GM12892 (cell line): ENCODE results near the gene KCND1.

ENCODE experiments used
- DNase-seq: peaks from one replicate; pipeline ENCODE4 v3.0.0; 2011; ENCODE audit not compliant: insufficient read length
- FAIRE-seq: peaks from 2 replicates; lab custom pipeline; 2011; peaks lifted over from hg19 to GRCh38; lab: Jason Lieb, UNC
- POLR2A ChIP-seq: IDR thresholded peaks from 2 replicates; pipeline ENCODE4 v1.6.1; 2011; ENCODE audit warnings: low read depth, low read length, control low read depth
- POLR2AphosphoS5 ChIP-seq: IDR thresholded peaks from 2 replicates; pipeline ENCODE4 v1.6.1; 2011; ENCODE audit warnings: low read depth, low read length, control low read depth
- TAF1 ChIP-seq: IDR thresholded peaks from 2 replicates; pipeline ENCODE4 v1.6.1; 2011; ENCODE audit warnings: low read depth, mild to moderate bottlenecking, control low read depth, low read length, borderline replicate concordance

Gene KCND1

DNA sequence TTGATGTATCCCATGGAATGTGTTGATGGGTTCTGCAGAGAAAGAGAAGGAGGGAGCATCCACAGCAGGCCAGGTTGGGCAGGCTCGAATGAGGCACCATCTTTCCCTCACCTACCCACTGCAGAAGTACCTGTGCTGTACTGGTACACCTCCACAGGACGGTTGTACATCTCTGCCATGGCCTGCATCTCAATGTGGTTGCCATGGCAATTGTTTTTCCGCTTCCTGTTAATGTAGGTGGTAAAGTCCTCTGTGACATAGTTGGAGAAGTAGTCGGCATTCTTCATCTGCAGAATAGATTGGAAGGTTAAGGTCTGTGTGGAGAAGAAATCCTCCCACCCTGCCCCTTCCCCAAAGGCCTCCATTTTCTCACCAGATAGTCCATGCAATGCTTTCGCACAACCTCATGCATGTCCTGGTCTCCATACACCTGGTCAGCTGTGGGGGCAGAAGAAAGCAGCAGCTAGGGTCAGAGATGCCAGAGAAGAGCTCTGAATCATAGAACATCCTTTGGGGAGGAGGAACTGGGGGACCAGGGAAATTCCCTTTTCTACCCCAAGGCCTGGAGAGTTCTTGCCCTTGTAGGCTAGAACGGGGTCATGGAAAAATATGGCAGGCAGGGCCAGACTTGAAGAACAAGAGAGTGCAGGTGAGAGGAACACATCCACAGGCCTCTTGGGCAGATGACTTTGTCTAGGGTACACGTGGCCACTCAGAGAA is 36.9 kb downstream of the KCND1 start:
- no peak for TF ChIP-seq POLR2AphosphoS5
- no peak for TF ChIP-seq POLR2A
- TF ChIP-seq TAF1, result no peak
- FAIRE-seq (peak; percentile 42), DNase-seq (no peak)

DNA sequence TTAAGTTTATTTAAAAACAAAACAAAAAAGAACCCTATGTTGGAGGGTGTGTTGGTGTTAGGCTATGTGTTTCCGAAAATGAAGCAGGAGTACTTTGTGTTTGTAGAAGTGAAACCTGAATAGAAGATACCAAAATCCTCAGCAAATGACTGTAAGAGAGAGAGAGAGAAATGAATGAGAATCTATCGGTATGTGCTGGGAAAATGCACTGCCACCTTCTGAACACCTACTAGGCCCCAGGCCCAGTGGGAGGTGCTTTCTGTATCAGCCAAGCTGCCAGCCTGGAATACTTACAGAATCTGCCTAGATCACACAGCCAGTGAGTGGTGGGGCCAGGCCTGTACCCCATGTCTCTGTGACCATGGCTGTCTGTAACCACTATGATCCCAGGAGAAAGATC is 37.9 kb downstream of the KCND1 start:
- DNase-seq (no peak), FAIRE-seq (peak; percentile 82)
- TF ChIP-seq POLR2A, result no peak
- no peak for TF ChIP-seq TAF1
- TF ChIP-seq POLR2AphosphoS5, result no peak

GRCh38 chrX:48927736-48928382 is 43.8 kb downstream of the KCND1 start:
- FAIRE-seq, result no peak
- DNase-seq, result no peak
- TF ChIP-seq POLR2AphosphoS5 (no peak), TAF1 (no peak), POLR2A (no peak)

DNA sequence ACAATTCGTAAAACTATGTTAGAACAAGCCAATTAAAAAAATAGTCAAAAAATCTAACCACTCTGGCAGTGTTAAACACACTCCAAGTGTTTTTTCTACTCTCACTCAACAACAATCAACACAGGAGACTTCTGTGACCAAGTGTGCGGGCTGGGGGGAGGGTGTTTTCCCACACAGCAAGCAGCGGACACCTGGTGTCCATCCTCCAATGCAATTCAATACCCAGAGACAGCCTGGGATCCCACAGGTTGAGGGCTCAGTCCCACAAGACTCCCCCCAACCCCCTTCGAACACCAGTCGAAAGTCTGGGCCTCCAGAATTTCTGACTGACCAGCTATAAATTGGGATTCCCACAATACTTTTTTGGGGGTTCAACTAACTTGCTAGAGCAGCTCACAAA is 44.5 kb downstream of the KCND1 start:
- no peak for DNase-seq
- no peak for FAIRE-seq
- TF ChIP-seq TAF1 (no peak), POLR2AphosphoS5 (no peak), POLR2A (no peak)

- no peak for TF ChIP-seq TAF1
- no peak for TF ChIP-seq POLR2AphosphoS5
- no peak for TF ChIP-seq POLR2A
- FAIRE-seq, result no peak
- DNase-seq, result no peak
Measured at GRCh38 chrX:48924270-48924669, 47.4 kb downstream of the KCND1 start.

DNA sequence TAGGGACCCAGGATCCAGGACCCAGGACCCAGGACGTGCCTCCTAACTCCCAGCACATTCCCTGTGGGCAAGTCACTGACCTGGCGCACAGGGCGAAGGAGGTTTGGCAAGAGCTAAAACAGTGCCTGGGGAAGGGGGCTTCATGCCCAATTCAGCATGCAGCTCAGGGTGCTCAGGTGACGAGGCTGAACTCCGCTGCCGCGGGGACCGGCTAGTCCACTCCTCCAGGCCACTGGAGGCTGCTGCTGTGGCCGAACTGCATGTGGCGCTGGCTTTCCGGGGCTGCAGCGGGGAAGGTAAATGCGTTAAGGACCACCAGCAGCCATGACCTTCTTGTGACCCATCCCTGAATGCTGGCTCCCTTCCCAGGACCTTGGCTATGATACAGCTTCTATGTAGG is 47.9 kb downstream of the KCND1 start:
- TF ChIP-seq POLR2AphosphoS5, result no peak
- no peak for TF ChIP-seq TAF1
- TF ChIP-seq POLR2A, result no peak
- DNase-seq (no peak), FAIRE-seq (no peak)

GRCh38 chrX:48920718-48921104 is 50.9 kb downstream of the KCND1 start:
- DNase-seq (no peak), FAIRE-seq (no peak)
- TF ChIP-seq POLR2AphosphoS5, result no peak

DNA sequence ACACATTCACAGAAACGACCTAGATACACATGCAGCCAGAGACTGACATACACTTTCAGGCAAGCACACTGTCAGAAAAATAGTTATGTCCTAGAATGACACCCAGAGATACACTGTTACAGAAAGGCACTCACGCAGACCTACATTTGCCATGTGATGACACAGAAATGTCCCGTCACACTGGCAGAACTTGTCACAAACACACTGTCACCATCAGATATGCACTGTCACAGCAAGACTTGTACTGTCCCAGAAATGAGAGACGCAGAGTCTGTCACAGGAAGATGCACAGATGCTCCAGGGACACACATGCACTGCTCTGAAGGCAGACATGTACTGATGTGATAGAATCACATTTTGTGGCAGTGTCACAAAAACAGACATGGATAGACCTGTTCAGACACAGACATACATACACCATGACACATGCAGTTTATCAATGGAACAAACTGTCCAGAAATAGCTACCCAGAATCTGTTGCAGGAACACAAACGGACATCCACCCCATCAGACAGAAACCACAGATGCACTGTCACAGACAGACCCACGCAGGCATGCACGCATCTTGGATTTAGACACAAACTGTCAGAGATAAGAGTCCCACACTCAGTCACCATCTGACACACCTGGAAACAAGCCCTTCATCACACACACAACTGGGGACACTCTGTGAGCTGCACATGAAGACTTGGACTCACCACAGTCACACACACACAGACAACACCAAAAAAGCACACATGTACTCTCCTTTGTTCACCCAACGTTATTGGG is 51.5 kb downstream of the KCND1 start:
- DNase-seq (no peak), FAIRE-seq (peak; percentile 72)

GRCh38 chrX:48919360-48919841 is 52.2 kb downstream of the KCND1 start:
- FAIRE-seq (peak; percentile 9), DNase-seq (no peak)
- TF ChIP-seq POLR2AphosphoS5 (no peak), POLR2A (no peak)

More for the DNA sequence above, 51.5 kb downstream of the KCND1 start:
- peak; percentile 18; the same call in 1 of the 2 replicates for TF ChIP-seq POLR2AphosphoS5
- TF ChIP-seq POLR2A, result no peak

- DNase-seq, result peak; percentile 77
- FAIRE-seq, result peak; percentile 94
- TF ChIP-seq POLR2A (peak; percentile 98), POLR2AphosphoS5 (peak; percentile 94), TAF1 (peak; percentile 97)
Measured at GRCh38 chrX:48918643-48919340, 52.9 kb downstream of the KCND1 start, which contains the start of gene PIM2. PIM2 (minus strand) TSS chrX:48919024; CDS start chrX:48918834, 190 bp downstream.

GRCh38 chrX:48918301-48918642 is 53.4 kb downstream of the KCND1 start:
- FAIRE-seq, result peak; percentile 30

More at GRCh38 chrX:48918301-48918642, 53.4 kb downstream of the KCND1 start:
- TF ChIP-seq TAF1 (no peak), POLR2A (no peak), POLR2AphosphoS5 (no peak)
- DNase-seq, result no peak
